Endothelial cell of hepatic sinusoid (primary cell): Measurements from ENCODE around the gene MARCKS.

Experiments used
- in situ Hi-C: cut with HindIII; loops from 2 replicates; pipeline ENCODE4 v1.10.0; 2017; ENCODE audit warnings: low sequenced_read_pairs

MARCKS gene

GRCh38 chr6:113856625-113857555 lies at the start of gene MARCKS:
Gene MARCKS (plus strand): TSS chr6:113857345. CDS start chr6:113857746, 401 bp downstream.
- in situ Hi-C loops, result loop anchor here (25.0 kb wide), 1 partner anchor 220 kb away; no protein-coding TSS in a partner anchor

DNA sequence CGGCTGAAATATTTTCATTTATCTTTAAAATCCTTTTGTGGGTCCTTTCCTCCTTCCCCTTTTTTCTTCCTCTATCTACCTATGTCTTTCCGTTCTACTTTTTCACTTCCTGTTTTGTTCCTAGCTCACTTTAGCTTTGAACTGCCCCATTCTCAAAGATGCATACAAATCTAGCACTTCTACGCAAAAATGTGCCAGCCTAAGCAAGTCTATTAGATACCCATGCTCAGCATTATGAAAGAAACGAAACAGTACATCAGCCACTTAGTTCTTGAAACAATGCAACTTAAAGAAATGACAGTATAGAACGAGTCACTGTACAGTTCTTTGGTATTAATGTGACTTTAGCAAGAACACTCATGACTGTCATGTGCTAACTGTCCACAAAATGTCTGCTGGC lies 47.3 kb upstream of the MARCKS start:
- in situ Hi-C loops, result no loop called here

DNA sequence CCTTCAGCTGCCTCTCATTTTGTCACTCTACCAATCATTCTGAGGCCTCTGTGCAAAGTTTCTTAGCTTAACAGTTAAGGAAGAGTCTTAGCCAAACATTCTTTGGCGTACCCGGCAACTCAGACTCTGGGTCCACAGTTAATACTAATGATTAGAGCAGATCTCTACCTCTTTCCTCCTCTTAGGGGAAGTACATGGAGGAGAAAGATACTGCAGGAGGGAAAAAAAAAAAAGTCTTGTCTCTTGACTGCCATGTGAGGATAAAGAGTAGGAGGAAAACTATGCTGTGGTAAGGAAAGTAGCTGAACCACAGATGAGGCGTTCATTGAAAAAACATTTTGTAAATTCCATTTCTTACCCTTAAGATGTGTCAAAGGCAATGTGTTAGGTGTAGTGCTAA lies 44.0 kb upstream of the MARCKS start:
- in situ Hi-C loops, result no loop called here

DNA sequence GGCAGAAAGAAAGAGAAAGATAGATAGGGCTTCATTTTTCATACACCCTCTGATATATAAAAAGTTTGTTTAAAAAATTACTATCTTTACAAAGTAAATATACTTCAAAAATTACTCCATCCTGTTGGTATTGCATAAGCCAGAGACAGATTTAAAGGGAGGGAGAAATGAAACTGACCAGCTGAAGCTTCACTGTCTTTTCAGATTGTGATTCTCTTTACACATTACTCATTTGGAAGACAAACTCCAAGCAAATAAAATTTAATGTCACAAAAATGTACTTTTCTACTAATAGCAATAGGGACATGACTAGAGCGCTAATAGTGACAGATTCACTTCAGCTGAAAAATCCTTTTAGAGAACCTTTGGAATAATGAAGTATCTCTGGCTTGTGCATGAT lies 38.6 kb upstream of the MARCKS start:
- in situ Hi-C loops, result no loop called here

DNA sequence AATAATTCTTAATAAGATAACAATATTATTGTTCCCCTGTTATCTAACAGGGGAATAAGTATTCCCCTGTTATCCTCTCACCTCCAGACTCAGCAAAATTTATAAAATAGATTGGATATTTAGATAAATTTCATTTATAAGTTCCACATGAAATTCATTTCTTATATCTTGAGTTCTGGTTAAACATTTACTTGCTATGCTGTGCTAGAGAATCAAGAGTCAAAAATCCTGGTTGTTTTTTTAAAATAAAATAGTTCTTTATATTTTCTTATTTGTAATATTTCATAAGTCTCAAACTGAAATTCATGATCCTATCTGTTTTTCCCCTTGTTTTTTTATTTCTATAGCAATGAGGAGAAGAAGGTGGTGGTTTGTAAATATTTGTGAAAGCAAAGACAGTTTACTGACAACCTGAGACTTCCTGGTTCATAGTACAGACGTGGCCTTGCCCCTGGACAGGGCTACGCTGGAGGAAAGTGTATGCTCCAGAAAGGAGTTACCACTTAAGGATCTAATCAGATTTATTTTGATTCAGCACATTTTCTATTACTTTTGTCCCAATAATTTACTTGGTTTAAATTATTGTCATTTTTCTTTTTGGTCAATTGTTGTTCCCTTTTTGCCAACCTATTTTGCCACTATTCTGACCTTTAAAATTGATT lies 37.8 kb upstream of the MARCKS start:
- in situ Hi-C loops, result no loop called here

- in situ Hi-C loops, result no loop called here
These were observed 36.4 kb upstream of the MARCKS start for GRCh38 chr6:113820761-113821160.

- in situ Hi-C loops, result no loop called here
These were observed 35.7 kb upstream of the MARCKS start for GRCh38 chr6:113821445-113821844.

DNA sequence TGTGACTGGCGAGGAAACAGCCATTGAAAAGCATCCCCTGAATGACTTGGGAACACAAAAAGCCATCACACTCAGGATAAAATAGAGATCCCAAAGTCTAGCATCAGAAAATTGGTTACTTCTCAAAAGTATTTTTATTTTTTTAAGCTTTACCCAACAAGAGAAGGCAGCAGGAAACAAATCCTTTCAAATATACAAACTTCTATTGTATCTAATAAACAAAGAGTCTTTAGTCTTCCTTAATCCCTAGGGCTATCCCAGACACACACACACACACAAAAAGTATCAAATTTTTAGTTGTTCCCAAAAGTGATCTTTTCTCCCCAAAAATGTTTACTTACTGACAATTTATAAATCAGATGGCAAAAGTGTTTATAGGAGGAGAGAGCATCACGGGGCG lies 33.2 kb upstream of the MARCKS start:
- in situ Hi-C loops, result no loop called here

DNA sequence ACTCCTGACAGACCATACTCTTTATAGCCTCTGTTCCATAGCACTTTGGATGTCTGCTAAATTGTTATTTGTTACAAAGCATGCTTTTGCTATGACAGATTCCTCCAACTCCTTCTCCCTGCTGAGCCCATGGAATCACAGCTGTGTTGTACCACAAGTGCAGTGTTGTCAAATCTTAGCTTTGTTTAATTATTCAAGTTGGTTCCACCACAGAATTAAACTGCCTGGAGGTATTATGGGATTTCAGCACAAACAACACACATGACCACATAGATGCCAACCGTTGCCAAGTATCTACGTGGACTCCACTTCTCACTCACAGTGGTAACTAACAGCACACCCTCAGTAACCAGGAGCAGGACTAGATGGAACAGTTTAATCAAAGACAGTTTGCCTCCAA lies 32.7 kb upstream of the MARCKS start:
- in situ Hi-C loops, result no loop called here

GRCh38 chr6:113824866-113825265 lies 32.3 kb upstream of the MARCKS start:
- in situ Hi-C loops, result no loop called here

- in situ Hi-C loops, result no loop called here
These were observed 31.4 kb upstream of the MARCKS start for GRCh38 chr6:113825781-113826180.

- in situ Hi-C loops, result no loop called here
These were observed 28.0 kb upstream of the MARCKS start for GRCh38 chr6:113828984-113829695.

- in situ Hi-C loops, result no loop called here
These were observed 27.5 kb upstream of the MARCKS start for GRCh38 chr6:113829696-113830045.

DNA sequence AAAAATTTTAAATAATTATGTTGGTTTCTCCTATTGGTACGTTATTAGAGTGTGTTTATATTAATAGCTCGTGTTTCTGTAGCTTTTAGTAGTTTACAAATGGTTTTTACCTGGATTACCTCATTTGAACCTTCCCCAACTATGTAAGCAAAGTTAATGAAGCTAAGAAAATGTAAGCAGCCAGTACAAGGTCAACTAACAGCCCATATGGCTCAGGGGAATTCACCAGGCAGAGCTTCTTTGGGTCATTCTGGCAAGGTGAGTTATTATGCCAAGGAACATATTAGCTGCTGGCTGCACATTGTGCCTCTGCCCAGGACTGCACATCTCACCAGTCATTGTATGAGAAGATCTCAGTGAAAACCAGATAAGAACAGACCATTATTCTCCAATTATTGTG lies 27.0 kb upstream of the MARCKS start:
- in situ Hi-C loops, result no loop called here

GRCh38 chr6:113833537-113833936 lies 23.6 kb upstream of the MARCKS start:
- in situ Hi-C loops, result no loop called here

GRCh38 chr6:113837170-113837569 lies 20.0 kb upstream of the MARCKS start:
- in situ Hi-C loops, result no loop called here

DNA sequence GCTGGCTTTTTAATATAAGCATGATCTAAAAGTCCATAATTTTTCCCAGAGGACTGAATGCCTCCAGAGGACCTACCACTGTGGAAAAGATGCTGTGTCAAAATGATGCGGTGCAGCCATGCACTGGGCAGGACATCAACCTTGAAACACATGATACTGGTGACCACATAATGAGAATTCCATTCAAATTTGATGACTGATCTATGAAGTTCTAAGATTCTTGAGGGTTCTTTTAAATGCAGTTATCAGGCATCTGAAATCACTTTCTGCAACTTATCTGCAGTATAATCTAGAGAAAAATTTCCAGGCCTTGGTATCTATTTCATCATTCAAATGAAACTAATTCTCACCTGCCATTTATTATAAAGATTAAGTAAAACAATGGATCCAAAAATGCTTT lies 15.0 kb upstream of the MARCKS start:
- in situ Hi-C loops, result no loop called here

GRCh38 chr6:113843500-113844073 lies 13.6 kb upstream of the MARCKS start:
- in situ Hi-C loops, result no loop called here

DNA sequence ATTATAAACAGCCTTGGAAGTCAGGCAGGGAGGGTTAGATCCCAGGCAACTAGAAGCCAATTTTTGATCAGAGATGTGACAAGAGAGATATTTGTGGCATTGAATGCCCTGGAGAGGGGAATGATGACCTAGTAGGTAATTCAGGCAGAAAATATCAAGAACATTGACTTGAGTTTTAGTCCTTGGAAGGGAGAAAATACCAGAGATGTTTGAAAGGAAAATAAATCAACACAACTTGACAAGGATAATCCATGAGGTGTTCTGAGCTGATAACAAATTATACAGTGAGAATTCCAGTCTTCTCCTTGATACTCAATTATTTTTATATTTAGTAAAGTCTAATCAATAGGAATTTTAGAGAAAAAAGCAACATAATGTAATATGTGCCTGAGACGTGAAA lies 10.6 kb upstream of the MARCKS start:
- in situ Hi-C loops, result no loop called here

DNA sequence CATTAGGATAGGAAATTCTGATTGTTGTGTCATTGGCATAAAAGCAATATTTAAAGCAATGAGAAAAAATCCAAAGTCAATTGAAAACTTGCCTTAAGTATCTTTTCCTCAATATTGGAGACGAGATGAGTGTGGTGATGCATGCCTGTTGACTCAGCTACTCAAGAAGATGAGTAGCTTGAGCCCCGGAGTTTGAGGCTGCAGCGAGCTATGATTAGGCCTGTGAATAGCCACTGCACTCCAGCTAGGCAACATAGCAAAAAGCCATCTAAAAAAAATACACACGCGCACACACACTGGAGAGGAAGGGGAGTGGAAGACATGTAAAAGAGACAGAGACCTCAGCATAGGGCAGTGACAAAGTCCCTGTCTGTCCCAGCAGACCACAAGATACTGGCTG lies 9.7 kb upstream of the MARCKS start:
- in situ Hi-C loops, result no loop called here

DNA sequence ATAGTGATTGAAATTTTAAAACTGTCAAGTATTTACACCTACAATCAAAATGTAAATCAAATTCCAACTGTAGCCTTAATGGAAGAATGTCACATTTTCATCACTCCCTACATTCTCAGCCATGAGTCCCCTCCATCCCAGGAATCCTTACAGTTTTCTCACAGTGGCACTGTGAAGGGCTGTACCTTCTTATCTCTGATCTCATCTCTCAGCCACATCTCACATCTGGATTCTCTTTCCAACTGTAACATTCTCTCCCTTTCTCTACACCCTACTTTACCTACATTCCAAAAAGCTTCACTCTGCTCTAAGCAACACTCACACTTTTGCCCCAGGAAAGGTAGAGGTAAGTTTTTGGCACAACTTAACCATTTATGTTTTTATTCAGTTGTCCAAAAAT lies 8.9 kb upstream of the MARCKS start:
- in situ Hi-C loops, result no loop called here
